Measurements from ENCODE around the gene CNTLN.
"Not testable (repeated sequence)": the region's sequence is repeated elsewhere in the genome, so short reads cannot be mapped to it uniquely, and the experiment has no call there.

Gene CNTLN

DNA sequence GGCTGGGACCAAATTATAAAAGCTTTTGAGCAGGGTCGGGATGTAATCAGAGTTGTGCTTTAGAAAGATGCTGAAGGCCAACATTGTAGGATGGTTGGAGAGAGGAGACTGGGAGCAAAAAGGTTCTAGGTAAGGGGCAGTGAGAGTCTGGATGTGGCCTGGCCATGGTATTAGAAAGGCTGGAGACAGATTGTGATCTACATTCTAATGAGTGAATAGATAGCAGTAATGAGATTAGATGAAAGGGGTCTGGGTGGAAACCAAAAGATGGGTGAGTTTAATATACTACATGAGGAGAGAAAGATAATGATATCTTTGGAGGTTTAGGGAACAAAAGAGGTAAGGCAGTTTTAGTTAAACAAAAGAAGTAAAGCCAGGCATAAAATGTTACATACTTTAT is 355.3 kb downstream of the CNTLN start:
- DNase-seq (ENCODE audit: low read depth, low spot score), result no peak

DNA sequence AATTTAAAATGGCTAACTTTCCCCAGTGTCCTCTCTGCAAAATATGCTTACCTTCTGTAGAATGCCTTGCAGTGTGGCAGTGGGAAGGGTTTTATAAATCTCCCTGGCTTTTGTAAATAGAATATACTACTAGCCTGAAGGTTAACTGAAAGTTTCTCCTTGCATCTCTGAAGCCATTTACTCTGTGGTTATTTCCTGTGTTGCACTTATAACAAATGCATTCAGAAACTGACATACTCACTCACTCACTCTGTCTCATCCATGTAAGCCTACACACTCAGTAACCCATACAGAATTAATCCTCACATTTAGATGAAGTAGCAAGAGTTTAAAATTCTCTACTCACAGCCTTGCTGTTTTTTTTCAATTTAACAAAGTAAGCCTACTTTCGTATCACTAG is 356.9 kb downstream of the CNTLN start:
- no peak for DNase-seq (ENCODE audit: low read depth, low spot score)

DNA sequence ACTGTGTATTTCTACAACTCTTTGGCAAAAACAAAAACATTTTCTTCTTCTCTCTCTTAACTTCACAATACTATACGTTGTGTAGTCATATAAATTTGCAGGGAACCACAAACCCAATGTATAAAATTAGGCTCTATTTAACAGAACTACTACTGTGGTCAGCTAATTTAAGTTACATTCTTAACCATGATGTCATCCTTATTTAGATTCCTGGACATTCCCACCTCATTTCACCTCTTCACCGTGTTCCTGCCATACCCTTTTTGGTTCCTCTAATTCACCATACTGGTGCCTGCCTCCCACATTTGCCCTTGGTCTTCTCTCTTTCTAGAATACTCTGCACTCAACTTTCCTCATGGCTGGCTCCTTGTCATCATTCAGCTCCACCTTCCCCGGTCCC is 368.4 kb downstream of the CNTLN start:
- no peak for DNase-seq (ENCODE audit: low read depth, low spot score)

DNA sequence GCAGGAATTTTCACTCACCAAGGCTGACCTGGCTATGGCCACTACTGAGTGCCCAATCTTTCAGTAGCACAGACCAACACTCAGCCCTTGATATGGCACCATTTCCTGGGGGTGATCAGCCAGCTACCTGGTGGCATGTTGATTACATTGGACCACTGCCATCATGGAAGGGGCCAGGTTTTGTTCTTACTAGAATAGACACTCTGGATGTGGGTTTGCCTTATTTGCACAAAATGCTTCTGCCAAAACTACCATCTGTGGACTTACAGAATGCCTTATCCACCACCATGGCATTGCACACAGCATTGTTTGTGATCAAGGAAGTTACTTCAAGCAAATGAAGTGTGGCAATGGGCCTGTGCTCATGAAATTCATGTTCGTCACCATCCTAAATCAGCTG is 374.3 kb downstream of the CNTLN start:
- DNase-seq (ENCODE audit: low read depth, low spot score), result no peak

DNA sequence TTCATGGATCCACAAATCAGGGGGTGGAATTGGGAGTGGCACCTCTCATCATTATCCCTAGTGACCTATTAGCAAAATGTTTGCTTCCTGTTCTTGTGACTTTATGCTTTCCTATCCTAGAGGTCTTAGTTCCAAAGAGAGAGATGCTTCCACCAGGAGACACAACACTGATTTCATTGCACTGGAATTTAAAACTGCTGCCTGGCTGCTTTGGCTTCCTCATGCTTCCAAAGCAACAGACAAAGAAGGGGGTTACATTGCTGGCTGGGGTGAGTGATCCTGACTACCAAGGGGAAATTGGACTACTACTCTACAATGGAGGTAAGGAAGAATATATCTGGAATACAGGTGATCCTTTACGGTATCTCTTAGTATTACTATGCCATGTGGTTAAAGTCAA is 374.9 kb downstream of the CNTLN start:
- DNase-seq (ENCODE audit: low read depth, low spot score), result no peak

DNA sequence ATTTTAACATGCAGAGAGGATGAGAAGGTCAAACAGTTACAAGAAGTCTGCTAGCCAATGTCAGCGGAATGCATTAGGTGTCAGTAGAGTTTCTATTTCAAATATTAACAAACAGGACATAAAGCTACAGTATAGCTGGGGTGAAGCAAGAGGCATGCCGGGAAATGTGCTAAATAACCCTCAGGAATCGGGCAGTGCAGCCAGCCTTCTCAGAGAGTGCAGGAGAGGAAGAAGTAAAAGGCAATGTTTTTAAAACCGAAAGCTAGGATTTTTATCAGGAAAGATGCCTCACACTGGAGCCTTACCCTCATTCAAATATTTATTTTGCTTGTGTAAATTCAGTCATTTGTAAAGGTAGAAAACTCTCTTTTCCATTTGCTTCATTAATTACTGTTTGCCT is 384.9 kb downstream of the CNTLN start:
- no peak for DNase-seq (ENCODE audit: low read depth, low spot score)

DNA sequence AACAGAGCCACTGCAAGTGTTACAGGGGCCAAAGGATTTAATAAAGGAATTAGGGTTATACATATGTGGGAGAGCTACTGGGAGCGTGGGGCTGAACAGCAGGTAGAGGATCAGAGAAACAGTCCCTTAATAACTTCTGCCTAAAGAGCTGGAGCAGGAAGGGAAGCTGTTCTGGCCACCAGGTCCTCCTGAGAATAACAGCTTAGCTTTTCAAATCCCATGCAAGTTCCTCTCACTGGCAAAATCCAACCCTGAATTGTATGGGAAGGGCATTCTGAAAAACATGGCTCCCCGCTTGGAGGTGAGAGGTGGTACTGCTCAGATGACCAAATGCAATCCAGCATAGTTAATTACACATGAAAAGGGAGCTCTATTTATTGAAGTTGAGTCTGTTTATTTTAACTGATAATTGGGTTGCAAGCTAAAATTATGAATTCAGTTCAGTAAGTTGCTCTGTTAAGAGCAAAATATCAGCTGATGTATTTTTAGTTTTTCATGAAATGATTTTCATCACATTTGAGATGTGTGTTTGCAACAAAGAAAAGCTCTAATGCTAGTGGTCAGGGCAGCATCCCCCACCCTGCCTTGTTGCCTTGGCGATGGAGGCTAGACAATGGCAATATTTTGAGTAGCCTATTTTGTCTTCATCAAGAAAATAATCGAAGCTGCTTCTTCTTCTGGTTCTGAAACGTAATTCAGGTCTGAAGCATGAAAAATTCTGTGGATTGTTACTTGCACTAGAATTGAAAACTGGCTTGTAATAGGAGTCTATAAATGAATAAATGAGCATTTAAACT is 385.6 kb downstream of the CNTLN start:
- no peak for DNase-seq (ENCODE audit: low read depth, low spot score)

DNA sequence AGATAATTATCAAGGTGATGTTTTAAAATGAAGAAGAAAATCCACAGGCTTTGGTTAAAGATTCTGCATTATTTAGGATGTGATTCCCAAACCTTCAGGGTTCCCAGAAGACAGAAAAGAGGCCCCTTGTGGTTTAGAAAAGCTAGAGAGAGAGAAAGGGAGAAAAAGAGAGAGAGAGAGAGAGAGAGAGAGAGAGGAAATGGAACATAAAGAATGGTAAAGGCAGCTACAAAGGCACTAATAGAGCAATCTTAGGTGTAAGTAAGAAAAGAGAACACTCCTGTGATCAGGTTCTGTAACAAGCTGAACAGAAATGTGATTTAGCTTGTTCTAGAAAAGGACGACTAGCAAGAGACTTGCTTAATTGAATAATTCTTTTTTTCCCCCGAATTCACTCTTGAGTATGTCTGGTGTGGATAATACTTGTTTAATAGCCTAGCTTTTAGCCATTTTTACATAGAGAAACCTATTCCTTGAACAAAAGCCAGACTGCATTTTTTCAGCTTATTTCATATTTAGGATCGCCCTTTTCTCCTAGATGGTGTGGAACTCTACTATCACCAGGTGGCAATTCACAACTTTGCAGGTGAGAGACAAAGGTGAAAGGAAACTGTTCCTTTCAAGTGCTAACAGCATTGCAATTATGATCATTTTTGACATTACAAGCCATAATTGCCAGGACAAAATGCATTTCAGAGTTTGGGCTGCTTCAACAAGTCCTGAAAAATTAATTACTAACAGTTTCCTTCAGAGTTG is 386.4 kb downstream of the CNTLN start:
- DNase-seq (ENCODE audit: low read depth, low spot score), result no peak

DNA sequence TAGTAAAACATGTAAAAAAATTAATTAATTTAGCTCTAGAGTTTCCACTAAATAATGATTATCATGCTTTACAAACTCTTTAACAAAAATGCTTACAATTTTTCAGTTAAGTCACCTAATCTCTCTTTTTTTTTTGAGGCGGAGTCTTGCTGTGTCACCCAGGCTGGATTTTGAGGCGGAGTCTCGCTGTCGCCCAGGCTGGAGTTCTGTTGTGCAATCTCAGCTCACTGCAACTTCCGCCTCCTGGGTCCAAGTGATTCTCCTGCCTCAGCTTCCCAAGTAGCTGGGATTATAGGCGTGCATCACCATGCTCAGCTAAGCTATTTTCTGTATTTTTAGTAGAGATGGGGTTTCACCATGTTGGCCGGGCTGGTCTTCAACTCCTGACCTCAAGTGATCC is 391.9 kb downstream of the CNTLN start:
- not testable (repeated sequence) for DNase-seq (ENCODE audit: low read depth, low spot score)

DNA sequence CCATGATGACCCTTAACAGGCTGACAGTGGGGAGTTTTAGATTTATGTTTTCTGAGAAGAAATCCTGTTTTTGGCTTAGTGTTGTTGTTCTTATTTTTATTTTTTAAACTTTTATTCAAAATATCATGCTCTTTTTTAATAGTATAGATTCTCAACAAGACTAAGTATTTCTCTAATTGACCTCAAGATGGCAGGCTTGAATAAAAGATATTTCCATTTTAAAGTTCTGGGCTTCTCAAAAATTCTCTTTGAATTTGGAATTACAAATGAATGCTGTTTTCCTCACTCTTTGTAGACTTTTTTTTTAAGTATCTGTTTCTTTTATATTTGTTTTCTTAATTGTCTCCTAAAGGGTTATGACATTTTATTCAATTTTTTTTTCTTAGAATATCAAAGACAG is 394.0 kb downstream of the CNTLN start:
- no peak for DNase-seq (ENCODE audit: low read depth, low spot score)

DNA sequence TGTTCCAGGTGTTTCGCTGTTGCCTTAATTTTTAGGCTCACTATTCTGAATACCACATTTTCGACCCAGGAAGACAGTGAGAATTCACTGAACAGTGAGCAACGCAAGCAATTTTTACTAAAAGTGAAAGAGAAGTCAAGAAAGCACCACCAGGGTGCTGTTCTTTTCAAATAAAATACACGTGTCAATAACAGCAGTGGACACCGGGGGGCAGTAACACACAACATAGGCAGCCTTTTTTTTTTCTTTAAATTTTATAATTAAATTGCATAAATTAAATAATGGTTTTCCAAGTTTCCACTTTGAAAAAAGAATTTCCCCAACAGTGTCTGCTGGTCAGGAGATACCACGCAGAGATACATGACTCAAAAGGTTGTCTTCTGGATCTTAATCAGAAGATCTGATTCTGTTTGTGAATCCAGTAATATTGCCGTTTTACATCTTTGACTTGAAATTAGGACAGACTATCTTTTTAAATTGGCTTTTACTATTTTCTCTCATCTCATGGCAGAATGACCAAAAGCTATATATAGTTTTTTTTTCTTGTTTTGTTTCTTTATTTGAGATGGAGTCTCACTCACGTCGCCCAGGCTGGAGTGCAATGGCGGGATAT is 396.9 kb downstream of the CNTLN start:
- no peak for DNase-seq (ENCODE audit: low read depth, low spot score)

DNA sequence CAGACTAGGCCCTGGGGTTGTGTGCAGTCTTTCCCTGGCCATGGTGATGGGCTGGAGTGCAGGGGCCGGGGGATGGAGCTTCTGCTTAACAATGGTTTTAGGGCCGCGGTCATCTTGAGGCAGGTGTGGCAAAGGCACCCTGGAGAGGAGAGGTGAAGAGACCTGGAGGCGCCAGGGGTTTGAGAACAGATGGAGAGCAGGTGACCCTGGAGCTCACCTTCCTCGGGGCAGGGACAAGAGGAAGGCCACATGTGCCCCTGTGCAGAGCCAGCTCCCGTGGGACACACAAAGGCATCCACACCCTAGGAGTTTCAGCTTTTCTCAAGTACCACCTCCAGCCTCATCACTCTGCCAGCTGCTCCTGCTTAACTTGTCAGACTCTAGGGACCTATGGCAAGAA is 397.6 kb downstream of the CNTLN start:
- no peak for DNase-seq (ENCODE audit: low read depth, low spot score)

DNA sequence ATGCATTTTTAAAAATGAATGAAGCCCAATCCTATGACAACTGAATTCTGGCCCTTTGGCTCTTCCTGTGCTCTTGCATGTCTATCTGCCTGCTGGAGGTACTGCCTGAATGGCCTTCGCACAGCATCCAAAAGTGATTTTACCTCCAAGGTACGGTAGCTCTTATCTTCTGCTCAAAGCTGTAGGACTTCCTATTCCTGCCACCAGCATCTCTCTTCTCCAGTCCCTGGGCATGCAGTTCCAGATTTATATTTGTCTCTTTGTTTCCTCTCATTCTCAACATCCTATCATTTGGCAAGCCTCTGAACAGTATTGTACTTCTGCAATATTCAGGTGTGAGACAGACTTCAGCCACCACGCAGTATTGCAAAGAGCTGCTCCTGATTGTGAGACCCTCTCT is 400.3 kb downstream of the CNTLN start:
- DNase-seq (ENCODE audit: low read depth, low spot score), result no peak

DNA sequence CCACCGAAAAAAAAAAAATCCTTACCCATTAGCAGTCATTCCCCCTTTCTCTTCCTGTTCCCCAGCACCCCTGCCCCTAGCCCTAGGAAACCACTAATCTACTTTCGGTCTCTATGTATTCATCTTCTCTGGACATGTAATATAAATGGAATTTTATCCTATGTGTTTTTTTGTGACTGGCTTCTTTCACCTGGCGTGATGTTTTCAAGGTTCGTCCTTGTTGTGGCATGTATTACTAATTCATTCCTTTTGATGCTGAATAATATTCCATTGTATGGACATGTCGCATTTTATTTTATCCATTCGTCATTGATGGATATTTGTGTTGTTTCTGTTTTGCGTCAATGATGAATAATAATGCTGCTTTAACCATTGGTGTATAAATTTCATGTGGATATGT is 401.2 kb downstream of the CNTLN start:
- no peak for DNase-seq (ENCODE audit: low read depth, low spot score)

DNA sequence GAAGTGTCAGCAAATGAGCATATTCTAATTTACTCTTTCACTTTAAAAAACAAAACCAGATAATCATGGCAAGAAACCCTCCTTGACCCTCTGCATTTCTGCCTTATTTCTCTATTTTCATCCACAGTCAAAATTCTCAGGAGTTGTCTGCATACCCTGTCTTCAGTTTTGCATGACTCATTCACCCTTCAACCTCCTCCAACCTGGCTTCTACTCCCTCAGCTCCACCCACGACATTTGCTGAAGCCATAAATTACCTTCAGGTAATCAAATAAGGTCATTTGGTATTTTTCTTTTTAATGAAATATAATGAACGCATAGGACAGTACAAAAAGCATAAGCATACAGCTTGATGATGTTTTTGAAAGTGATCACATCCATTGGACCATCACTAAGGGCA is 416.2 kb downstream of the CNTLN start:
- no peak for DNase-seq (ENCODE audit: low read depth, low spot score)
